Epithelial cell of esophagus (primary cell): ENCODE data around the gene CNKSR1.
"Not testable (repeated sequence)": the region's sequence is repeated elsewhere in the genome, so short reads cannot be mapped to it uniquely, and the experiment has no call there.

Source experiments
- DNase-seq: peaks from one replicate; pipeline ENCODE4 v3.0.0; 2010; ENCODE audit warnings: low read depth
- H3K4me3 ChIP-seq: 2 replicates; pipeline ENCODE4 v1.5.1; 2011; ENCODE audit warnings: mild to moderate bottlenecking, low read length, control low read depth
- CTCF ChIP-seq: IDR thresholded peaks from 2 replicates; pipeline ENCODE4 v1.5.1; 2011; ENCODE audit warnings: low read depth, mild to moderate bottlenecking, low read length, control low read depth, inconsistent platforms; ENCODE audit not compliant: insufficient read depth; ENCODE audit errors: missing control alignments

The CNKSR1 gene

GRCh38 chr1:26225033-26225831, 47.9 kb downstream of the CNKSR1 start:
- H3K4me3 ChIP-seq: peak overlapping the region; percentile 38
- no peak for TF ChIP-seq CTCF
- DNase-seq: peak; percentile 62

DNA sequence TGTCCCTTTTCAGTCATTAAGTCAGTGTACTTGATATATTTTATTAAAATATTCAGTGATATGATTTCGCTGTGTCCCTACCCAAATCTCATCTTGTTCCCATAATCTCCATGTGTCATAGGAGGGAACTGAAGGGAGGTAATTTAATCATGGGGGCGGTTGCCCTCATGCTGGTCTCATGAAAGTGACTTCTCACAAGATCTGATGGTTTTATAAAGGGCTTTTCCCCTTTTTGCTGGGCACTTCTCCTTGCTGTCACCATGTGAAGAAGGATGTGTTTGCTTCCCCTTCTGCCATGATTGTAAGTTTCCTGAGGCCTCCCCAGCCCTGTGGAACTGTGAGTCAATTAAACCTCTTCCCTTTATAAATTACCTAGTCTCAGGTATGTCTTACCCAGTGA, 53.4 kb downstream of the CNKSR1 start:
- DNase-seq, H3K4me3 ChIP-seq: not testable (repeated sequence)

- peak within 1 kb of the TSS; percentile 93 for H3K4me3 ChIP-seq
- peak; percentile 91 for TF ChIP-seq CTCF
Measured at GRCh38 chr1:26233903-26234643, 56.8 kb downstream of the CNKSR1 start, which contains the start of gene CEP85. Gene CEP85, plus strand, starts transcription at chr1:26234200. Its CDS starts 5,584 bp downstream, at chr1:26239784.

DNA sequence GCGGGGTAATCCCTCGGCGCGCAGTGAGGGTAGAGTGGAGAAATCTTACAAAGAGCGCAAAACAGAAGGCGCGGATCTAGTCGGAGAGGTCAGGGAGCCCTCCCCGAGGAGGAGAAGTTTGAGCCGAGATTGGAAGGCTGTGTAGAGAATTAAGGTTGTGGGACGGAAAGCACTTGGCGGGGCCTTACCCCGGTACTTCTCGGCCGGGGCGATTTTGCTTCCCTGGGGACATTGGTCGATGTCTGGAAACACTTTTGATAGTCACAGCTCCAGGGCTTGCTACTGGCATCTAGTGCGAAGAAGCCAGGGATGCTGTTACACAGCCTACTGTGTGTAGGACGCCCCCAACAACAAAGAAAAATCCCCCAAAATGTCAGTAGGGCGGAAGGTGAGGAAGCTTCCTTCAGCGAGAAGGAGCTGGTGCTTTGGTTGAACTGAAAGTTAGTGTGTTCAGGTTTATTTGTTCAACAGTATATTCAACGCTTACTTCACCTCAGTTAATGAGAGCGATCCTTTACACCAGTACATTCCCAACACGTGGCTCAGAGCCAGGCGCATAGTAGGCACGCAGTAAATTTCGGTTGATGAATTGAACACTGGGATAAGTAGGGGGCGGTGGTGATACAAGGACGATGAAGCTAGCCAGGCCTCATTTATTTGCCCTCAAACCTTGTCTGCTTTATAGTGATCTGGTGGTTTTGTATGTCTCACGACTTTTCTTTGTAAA, 57.5 kb downstream of the CNKSR1 start:
- peak overlapping the region; percentile 93 for H3K4me3 ChIP-seq
- TF ChIP-seq CTCF: no peak
- DNase-seq: peak; percentile 30

More at GRCh38 chr1:26233903-26234643, 56.8 kb downstream of the CNKSR1 start, which contains the start of gene CEP85:
- DNase-seq: peak; percentile 99

GRCh38 chr1:26237230-26237966, 60.1 kb downstream of the CNKSR1 start:
- TF ChIP-seq CTCF: no peak
- peak; percentile 55 for DNase-seq
- H3K4me3 ChIP-seq: no peak overlapping the region
